ENCODE data around the gene ABTB2. TPM values are rescaled to one million over a fixed set of nuclear protein-coding genes. Genes with fewer than 3 reads are reported as not detected.

ABTB2 gene
- total and polyA plus RNA-seq, 10 of the 15 experiments (the other 5 are each of a cell fraction or from before 2014, with no cell fraction given) = 0.13 to 2.1 (median 0.72) TPM

DNA sequence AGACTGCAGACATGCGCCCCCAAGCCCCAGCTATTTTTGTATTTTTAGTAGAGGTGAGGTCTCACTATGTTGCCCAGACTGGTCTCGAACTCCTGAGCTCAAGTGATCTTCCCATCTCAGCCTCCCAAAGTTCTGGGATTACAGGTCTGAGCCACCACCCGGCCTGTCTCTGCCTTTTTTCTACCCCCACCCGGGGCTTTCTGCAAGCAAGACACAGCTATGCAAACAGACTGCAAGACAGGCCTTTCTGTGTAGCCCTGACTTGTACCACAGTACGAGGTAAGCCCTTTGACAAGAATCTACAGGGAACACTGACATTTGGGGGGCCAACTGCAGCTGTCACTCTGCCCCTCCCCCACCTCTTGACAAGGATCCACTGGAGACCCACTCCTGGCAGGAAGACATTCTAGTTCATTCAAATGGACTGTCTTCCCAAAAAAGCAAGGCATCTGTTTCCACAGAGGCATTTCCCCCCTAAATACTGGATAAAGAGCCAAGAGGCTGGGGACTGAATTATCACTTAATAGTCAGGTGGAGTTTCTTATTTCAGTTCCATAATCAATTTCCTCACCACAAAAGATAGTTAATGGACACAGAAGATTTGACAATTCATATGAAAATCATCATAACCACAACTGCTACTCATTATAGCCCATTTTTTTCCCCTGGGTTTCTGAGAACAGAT lies 118.2 kb downstream of the ABTB2 start (continued):
- 0 out of 2 replicates have a peak, but pooled peaks have one; percentile 36 for TF ChIP-seq MEF2A (IDR thresholded peaks at IDR 0.05; ENCODE audit: insufficient read depth, low read depth, low read length)
- TF ChIP-seq TBL1XR1 (IDR thresholded peaks at IDR 0.05; ENCODE audit: low read depth, low read length) = peak; percentile 62; the same call in 1 of the 2 replicates

DNA sequence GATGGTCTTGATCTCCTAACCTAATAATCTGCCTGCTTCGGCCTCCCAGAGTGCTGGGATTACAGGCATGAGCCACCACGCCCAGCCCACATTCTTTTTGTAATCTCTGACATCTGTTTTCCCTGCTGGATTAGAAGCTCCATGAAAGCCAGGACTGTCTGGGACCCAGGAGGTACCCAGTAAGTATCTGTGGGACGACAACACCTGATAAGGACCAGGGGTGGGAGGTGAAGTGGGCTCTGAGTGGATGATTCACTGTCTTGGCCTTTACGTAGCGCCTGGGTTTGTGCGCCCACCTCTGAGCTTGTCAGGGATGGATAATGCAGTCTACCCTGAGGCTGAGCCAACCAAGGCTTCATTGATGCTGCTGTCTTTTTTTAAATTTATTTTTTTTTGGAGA lies 118.8 kb downstream of the ABTB2 start:
- DNase-seq (ENCODE audit: low read depth, low spot score) (no peak), ATAC-seq (no peak), FAIRE-seq (no peak)
- ChIA-PET SMC1A (ENCODE audit: uncharacterized antibody, unreplicated experiment) (interaction anchor here (0.8 to 17.3 kb wide), 7 partner anchors 8 to 132 kb away, joined by 3 to 192 read pairs (median 4); partner anchors contain the start of gene ABTB2), CTCF (interaction anchor here (0.6 to 3.2 kb wide), 7 partner anchors 9 to 660 kb away, joined by 3 to 16 read pairs (median 3); no protein-coding TSS in a partner anchor), RAD21 (ENCODE audit: unreplicated experiment) (interaction anchor here (1.0 to 3.0 kb wide), 7 partner anchors 11 to 119 kb away, joined by 3 to 20 read pairs (median 6); partner anchors contain the start of gene ABTB2), POLR2A (interaction anchor here (1.7 kb wide), 1 partner anchor 10 kb away, joined by 10 read pairs; no protein-coding TSS in a partner anchor)
- H3K79me2 ChIP-seq (ENCODE audit: control insufficient read depth, insufficient read depth, low read length) = no peaks in the 10 kb centered on the region; the same call in 1 of the 2 replicates
- no peak overlapping the region for H3K4me3 ChIP-seq
- TF ChIP-seq, protein P1, sequence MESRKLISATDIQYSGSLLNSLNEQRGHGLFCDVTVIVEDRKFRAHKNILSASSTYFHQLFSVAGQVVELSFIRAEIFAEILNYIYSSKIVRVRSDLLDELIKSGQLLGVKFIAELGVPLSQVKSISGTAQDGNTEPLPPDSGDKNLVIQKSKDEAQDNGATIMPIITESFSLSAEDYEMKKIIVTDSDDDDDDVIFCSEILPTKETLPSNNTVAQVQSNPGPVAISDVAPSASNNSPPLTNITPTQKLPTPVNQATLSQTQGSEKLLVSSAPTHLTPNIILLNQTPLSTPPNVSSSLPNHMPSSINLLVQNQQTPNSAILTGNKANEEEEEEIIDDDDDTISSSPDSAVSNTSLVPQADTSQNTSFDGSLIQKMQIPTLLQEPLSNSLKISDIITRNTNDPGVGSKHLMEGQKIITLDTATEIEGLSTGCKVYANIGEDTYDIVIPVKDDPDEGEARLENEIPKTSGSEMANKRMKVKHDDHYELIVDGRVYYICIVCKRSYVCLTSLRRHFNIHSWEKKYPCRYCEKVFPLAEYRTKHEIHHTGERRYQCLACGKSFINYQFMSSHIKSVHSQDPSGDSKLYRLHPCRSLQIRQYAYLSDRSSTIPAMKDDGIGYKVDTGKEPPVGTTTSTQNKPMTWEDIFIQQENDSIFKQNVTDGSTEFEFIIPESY (IDR thresholded peaks at IDR 0.05) = no peak
- no peak for TF ChIP-seq NFXL1 (IDR thresholded peaks at IDR 0.05; ENCODE audit: borderline replicate concordance)
- TF ChIP-seq RELA (IDR thresholded peaks at IDR 0.05; ENCODE audit: borderline replicate concordance, partially characterized antibody) = no peak
- WGBS (ENCODE audit: insufficient coverage, insufficient replicate concordance, low lambda C conversion rate, missing lambda C conversion rate) = 79% methylated on average over 6 of the region's 6 CpGs
- intact Hi-C loops (cut with micrococcal nuclease; ENCODE audit: unreplicated experiment) = loop anchor here (10.0 kb wide), 1 partner anchor 464 kb away; the partner anchor contains the start of gene FBXO3
- H3K9me3 ChIP-seq (replicated peaks; ENCODE audit: control insufficient read depth, insufficient read depth, low read length) = no peaks in the 10 kb centered on the region
- H3K9ac ChIP-seq (ENCODE audit: control insufficient read depth, insufficient read depth, low read length) = no peak overlapping the region
- no TSS peak for BruUV-seq (replicated peaks)
- in situ Hi-C loops (cut with MboI) = no loop called here
- no peak overlapping the region for H2AFZ ChIP-seq (ENCODE audit: control insufficient read depth, low read depth, low read length)
- no peaks in the 10 kb centered on the region for H4K20me1 ChIP-seq (ENCODE audit: control insufficient read depth, insufficient read depth)
- H3K4me1 ChIP-seq (ENCODE audit: control insufficient read depth, insufficient read depth, low read length) = peaks cover 65% of the 10 kb centered on the region
- H3K27me3 ChIP-seq (replicated peaks in 1 of 2; ENCODE audit: control insufficient read depth in 2 of 2, insufficient read depth in 2 of 2, low read length in 1 of 2) = no peaks in the 10 kb centered on the region
- no peak overlapping the region for H3K27ac ChIP-seq (ENCODE audit: control insufficient read depth, insufficient read depth)
- no peaks in the 10 kb centered on the region for H3K36me3 ChIP-seq (ENCODE audit: control insufficient read depth in 2 of 2, insufficient read depth in 2 of 2, low read length in 1 of 2)
- H3K4me2 ChIP-seq (ENCODE audit: control insufficient read depth, insufficient read depth) = no peak overlapping the region
